Measurements from ENCODE around the gene NATD1. TPM values are rescaled to one million over a fixed set of nuclear protein-coding genes. Genes with fewer than 3 reads are reported as not detected.

NATD1 gene
- total and polyA plus RNA-seq, 11 donors: 8.0 to 38.4 (median 18.7) TPM

GRCh38 chr17:21295036-21295952 is 42.1 kb upstream of the NATD1 start:
- TF ChIP-seq CTCF (IDR thresholded peaks at IDR 0.05) (no peak), POLR2A (IDR thresholded peaks at IDR 0.05) (no peak)
- DNase-seq: peak; percentile 71 to 89 (median 82)
- Histone ChIP-seq H3K27ac (peak overlapping the region in 10 of 12 donors; percentile 31 to 80 (median 54)), H3K4me3 (no peak overlapping the region), H3K36me3 (peaks cover 0 to 45% (median 19%) of the 10 kb centered on the region in 9 donors), H3K4me1 (peaks cover 0 to 68% (median 26%) of the 10 kb centered on the region in 12 donors), H3K9me3 (no peaks in the 10 kb centered on the region), H3K27me3 (no peaks in the 10 kb centered on the region)
- WGBS, 4 donors: 61 to 63% (median 62%) methylated on average over 17 to 19 of the region's 19 CpGs
- ATAC-seq: peak; percentile 79 to 92 (median 84)
- intact Hi-C loops (cut with DNase I): loop anchor here in 1 of 10 donors (10.0 kb wide), 1 partner anchor 1150 kb away; no protein-coding TSS in a partner anchor

GRCh38 chr17:21294321-21295035 is 41.3 kb upstream of the NATD1 start:
- no peaks in the 10 kb centered on the region for H3K27me3 ChIP-seq
- H3K27ac ChIP-seq: peak overlapping the region in 8 of 12 donors; percentile 7 to 80 (median 51)
- peaks cover 0 to 37% (median 11%) of the 10 kb centered on the region in 9 donors for H3K36me3 ChIP-seq
- H3K4me3 ChIP-seq: no peak overlapping the region
- intact Hi-C loops (cut with DNase I): loop anchor here in 1 of 10 donors (10.0 kb wide), 1 partner anchor 1150 kb away; no protein-coding TSS in a partner anchor
- ATAC-seq: no peak
- TF ChIP-seq POLR2A (IDR thresholded peaks at IDR 0.05): no peak
- TF ChIP-seq CTCF (IDR thresholded peaks at IDR 0.05): no peak
- peak in 1 of 5 donors; percentile 60 for DNase-seq
- WGBS, 4 donors: 50 to 65% (median 57%) methylated on average over 12 of the region's 12 CpGs
- peaks cover 0 to 76% (median 33%) of the 10 kb centered on the region in 12 donors for H3K4me1 ChIP-seq
- no peaks in the 10 kb centered on the region for H3K9me3 ChIP-seq

GRCh38 chr17:21293831-21294210 is 40.6 kb upstream of the NATD1 start:
- DNase-seq: peak in 1 of 5 donors; percentile 15
- peaks cover 0 to 83% (median 40%) of the 10 kb centered on the region in 12 donors for H3K4me1 ChIP-seq

More at GRCh38 chr17:21293831-21294210, 40.6 kb upstream of the NATD1 start:
- Histone ChIP-seq H3K36me3 (peaks cover 0 to 31% (median 5%) of the 10 kb centered on the region in 9 donors), H3K9me3 (no peaks in the 10 kb centered on the region), H3K27ac (peak overlapping the region in 3 of 12 donors; percentile 46 to 70 (median 56)), H3K27me3 (no peaks in the 10 kb centered on the region), H3K4me3 (no peak overlapping the region)
- no peak for ATAC-seq
- 58 to 69% (median 66%) methylated on average over 10 of the region's 10 CpGs for WGBS, 4 donors
- TF ChIP-seq CTCF (IDR thresholded peaks at IDR 0.05) (no peak), POLR2A (IDR thresholded peaks at IDR 0.05) (no peak)
- intact Hi-C loops (cut with DNase I): loop anchor here in 1 of 10 donors (10.0 kb wide), 1 partner anchor 1151 kb away; no protein-coding TSS in a partner anchor
